Stimulated activated naive CD8-positive, alpha-beta T cell treated with anti-CD3 and anti-CD28 coated beads, Interleukin-15, Interleukin-2, amounts not matched to agents 100 ng/mL and 50 ng/mL, for 24 hours (primary cell): Measurements from ENCODE around the gene RIN1.
"Not testable (repeated sequence)": the region's sequence is repeated elsewhere in the genome, so short reads cannot be mapped to it uniquely, and the experiment has no call there.

Experiments used
- H3K27ac Mint-ChIP-seq: one replicate; pipeline ENCODE4 v1.8.0; 2021; ENCODE audit warnings: mild to moderate bottlenecking, mixed read lengths
- H3K27me3 Mint-ChIP-seq: one replicate; pipeline ENCODE4 v1.8.0; 2021; ENCODE audit warnings: mixed read lengths
- H3K36me3 Mint-ChIP-seq: one replicate; pipeline ENCODE4 v1.8.0; 2021; ENCODE audit warnings: low read depth, mixed read lengths
- H3K4me1 Mint-ChIP-seq: one replicate; pipeline ENCODE4 v1.8.0; 2021; ENCODE audit warnings: low read depth, mixed read lengths
- H3K4me3 Mint-ChIP-seq: one replicate; pipeline ENCODE4 v1.8.0; 2021; ENCODE audit warnings: mild to moderate bottlenecking, mixed read lengths
- H3K9me3 Mint-ChIP-seq: one replicate; pipeline ENCODE4 v1.8.0; 2021; ENCODE audit warnings: mixed read lengths

Gene RIN1

DNA sequence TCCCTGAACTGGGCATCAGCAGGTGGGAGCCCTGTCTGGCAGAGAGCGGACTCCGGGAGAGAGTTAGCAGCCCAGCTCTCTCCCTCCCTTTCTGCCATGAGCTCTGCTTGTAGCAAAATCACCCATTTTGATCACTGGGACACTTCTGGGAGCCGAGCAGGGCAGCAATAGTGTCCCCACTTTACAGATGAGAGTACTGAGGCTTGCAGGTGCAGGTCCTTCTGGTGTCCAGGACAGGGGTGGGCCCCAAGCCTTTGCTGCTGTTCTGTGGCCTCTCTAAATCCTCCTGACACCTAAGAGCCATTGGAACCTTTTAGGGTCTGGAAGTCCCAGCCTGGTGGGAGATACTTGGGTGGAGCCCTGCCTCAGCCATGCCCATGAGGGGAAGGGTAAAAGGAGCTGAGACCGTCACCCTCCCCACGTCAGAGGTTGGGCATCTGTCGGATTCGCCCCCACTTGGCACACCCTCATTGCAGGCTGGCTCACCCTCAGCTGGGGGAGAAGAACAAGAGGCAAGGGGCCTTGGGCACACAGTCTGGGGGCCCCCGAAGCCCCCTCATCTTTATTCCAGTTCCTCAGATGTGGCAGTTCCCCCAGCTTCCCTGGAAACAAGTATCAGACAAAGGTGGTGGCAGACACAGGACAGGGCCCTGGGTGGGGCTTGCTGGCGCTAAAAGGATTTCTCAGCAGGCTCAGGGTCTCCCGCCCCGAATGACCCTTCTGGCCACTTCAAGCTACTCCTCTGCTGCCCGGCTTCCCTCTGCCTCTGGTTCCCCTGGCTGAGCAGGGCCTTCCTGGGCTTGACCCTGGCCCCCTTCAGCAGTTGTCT lies 4.5 kb downstream of the RIN1 start:
- Mint-ChIP-seq H3K27ac (no peak overlapping the region), H3K4me1 (peaks cover 38% of the 10 kb centered on the region), H3K27me3 (no peaks in the 10 kb centered on the region), H3K4me3 (no peak overlapping the region), H3K9me3 (no peaks in the 10 kb centered on the region), H3K36me3 (no peaks in the 10 kb centered on the region)

DNA sequence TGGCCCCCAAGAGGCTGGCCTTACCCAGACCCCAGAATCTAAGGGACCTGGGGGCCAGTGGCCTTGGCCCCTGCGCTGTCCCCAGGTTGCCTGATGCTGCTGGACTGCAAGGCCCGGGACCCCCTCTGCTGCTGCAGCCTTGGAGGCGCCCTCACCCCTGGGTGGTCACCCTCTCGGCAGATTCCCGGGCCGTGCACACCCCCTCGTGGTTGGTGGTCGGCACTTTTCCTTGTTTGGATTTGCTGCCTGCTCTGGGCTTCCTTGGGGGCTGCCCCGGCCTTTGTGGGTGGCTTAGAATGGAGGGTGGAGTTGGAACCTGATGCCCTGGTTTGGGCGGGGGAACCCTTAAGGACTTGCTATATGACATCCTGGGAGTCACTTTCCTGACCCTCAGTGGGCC lies 5.3 kb downstream of the RIN1 start:
- Mint-ChIP-seq H3K4me3 (no peak overlapping the region), H3K9me3 (no peaks in the 10 kb centered on the region), H3K4me1 (peaks cover 39% of the 10 kb centered on the region), H3K27ac (no peak overlapping the region), H3K27me3 (no peaks in the 10 kb centered on the region), H3K36me3 (no peaks in the 10 kb centered on the region)

DNA sequence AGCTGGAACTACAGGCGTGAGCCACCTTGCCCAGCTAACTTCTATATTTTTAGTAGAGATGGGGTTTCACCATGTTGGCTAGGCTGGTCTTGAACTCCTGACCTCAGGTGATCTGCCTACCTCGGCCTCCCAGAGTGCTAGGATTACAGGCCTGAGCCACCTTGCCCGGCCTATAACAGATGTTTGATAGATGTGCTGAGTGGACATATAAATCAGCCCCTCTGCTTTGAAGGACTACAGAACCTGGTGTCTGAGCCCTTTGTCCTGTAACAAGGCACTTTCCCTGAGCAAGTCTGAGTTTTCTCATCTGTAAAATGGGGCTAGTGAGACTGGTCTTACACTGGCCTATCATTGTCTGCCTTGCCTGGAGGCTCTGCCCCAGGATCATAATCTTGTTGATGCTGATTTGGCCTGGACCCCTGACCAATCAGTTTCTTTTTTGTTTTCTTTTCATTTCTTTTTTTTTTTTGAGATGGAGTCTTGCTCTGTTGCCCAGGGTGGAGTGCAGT lies 7.0 kb downstream of the RIN1 start:
- H3K4me1 Mint-ChIP-seq = peaks cover 38% of the 10 kb centered on the region
- no peaks in the 10 kb centered on the region for H3K27me3 Mint-ChIP-seq
- H3K27ac Mint-ChIP-seq = no peak overlapping the region
- no peaks in the 10 kb centered on the region for H3K36me3 Mint-ChIP-seq
- H3K9me3 Mint-ChIP-seq = no peaks in the 10 kb centered on the region
- no peak overlapping the region for H3K4me3 Mint-ChIP-seq

DNA sequence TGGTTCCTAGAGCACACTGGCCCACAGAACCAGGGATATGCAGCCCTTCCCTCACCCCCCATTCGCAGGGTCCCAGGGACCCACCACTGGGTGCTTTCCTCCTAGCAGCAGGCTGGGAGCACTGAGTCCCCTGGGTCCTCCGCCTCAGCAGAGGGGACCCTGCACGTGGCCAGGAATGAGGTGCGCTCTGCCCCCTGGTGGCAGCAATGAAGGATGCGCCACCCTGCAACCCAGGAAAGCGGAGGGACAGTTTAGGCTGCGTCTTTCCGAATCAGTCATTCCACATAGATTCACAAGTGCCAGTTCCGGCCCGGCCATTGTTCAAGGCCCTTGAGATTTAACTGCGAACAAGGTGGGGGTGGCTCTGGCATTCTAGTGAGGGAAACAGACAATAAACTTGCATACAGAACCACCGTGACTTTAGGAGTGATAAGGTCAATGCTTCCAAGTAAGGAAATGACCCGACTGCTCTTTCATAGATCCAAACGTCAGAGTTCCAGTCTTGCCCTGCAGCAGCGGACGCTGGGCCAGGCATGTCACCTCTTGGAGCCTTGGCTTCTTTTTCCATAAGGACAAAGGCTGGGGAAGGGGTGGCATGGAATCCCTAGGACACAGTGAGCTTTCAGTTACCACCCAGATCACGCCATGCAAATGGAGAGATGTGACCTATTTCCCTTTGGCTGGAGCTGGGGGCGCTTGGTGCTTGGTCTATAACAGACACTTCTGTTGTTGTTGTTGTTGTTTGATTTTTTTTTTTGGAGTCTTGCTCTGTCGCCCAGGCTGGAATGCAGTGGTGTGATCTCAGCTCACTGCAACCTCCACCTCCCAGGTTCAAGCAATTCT lies 7.7 kb downstream of the RIN1 start:
- no peaks in the 10 kb centered on the region for H3K27me3 Mint-ChIP-seq
- H3K9me3 Mint-ChIP-seq = no peaks in the 10 kb centered on the region
- peak overlapping the region; percentile 48 for H3K4me3 Mint-ChIP-seq
- no peaks in the 10 kb centered on the region for H3K36me3 Mint-ChIP-seq
- peaks cover 39% of the 10 kb centered on the region for H3K4me1 Mint-ChIP-seq
- H3K27ac Mint-ChIP-seq = peak overlapping the region; percentile 88

DNA sequence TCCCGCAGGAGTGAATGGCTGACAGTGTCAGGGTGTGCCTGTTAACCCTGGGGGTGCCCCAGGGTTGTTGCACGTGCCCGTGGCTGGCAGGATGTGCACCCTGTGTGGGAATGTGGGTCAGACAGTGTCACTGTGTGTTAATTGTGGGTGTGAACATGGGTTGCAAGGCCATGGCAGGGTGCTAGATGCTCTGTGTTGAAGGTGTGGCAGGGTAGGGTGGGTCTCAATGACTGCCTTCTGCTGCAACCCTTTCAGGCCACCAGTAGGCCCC lies 8.3 kb downstream of the RIN1 start:
- no peaks in the 10 kb centered on the region for H3K27me3 Mint-ChIP-seq
- no peaks in the 10 kb centered on the region for H3K9me3 Mint-ChIP-seq
- H3K36me3 Mint-ChIP-seq = no peaks in the 10 kb centered on the region
- peak overlapping the region; percentile 9 for H3K4me3 Mint-ChIP-seq
- H3K4me1 Mint-ChIP-seq = peaks cover 45% of the 10 kb centered on the region
- H3K27ac Mint-ChIP-seq = peak overlapping the region; percentile 88

DNA sequence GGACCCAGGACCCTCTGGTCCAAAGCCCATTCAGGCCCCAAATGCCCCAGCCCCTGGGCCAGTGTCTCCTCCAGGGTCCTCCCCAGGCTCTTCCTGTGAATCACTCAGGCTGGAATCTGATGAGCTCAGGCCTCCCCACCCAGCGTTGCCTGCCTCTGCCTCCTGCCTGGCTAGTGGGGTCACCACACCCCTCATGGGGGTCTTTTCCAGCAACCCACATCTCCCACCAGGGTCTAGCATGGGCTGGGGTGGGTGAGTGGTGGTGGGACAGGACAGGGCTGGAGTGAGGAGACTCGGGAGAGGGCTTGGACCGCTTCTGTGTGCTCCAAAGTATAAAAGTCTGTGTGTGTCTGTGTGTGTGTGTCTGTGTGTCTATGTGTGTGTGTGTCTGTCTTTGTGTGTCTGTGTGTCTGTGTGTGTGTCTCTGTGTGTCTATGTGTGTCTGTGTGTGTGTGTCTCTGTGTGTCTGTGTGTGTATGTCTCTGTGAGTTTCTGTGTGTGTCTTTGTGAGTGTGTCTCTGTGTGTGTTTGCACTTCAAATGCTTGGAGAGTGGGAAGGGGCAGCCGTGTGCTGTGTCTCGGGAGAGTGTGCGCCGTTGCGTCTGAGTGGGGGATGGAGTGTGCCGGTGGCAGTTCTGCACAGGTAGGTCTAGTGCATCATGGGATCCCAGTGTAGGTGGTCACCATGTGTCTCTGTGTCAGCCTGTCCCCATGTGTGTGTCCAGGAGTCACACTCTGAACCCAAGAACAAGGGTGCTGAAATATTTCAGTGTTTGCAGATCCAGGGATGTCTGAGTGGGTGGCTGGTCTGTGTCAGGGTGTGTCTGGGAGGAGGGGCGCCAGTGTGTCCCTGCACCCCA lies 8.8 kb downstream of the RIN1 start:
- H3K36me3 Mint-ChIP-seq = no peaks in the 10 kb centered on the region
- H3K4me1 Mint-ChIP-seq = peaks cover 46% of the 10 kb centered on the region
- peak overlapping the region; percentile 88 for H3K27ac Mint-ChIP-seq
- H3K4me3 Mint-ChIP-seq = peak overlapping the region; percentile 9
- H3K9me3 Mint-ChIP-seq = no peaks in the 10 kb centered on the region
- no peaks in the 10 kb centered on the region for H3K27me3 Mint-ChIP-seq

DNA sequence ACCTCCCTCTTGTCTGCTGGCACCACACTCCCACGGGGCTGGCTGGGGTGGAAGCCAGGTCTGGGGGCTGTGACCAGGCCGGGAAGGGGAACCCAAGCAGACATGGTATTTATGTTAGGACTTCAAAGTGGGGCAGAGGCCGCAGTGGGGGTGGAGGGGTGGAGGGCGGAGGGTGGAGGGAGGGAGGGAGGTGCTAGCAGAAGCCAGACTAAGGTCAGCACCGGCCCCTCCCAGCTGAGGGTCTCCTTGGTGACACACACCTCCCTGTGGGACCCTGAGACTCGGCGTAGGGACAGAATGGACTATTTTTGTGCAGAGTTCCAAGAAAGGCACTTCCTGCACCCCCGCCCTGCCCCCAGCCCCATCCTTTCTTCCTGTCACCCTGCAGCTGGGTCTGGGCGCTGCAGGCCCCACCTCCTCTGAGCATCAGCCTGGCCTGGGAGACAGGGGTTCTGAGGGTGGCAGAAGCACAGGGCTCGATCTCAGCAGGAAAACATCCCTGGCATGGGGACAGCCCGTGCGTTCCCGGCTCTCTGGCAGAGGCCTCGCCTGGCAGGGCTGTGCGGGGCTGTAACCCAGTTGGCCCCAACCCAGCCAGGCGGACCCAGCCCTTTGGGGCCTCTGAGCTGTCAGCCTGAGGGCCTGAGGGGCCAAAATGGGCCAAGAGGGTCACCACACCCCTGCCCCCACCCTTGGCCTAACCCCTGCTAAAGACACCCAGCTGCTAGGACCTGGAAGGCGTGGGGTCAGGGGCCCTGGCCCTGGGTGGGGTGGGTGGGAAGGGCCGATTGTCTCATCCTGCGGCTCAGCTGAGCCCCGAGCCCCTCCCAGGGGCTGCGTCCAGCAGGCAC lies 9.7 kb downstream of the RIN1 start:
- Mint-ChIP-seq H3K27me3 (no peaks in the 10 kb centered on the region), H3K36me3 (no peaks in the 10 kb centered on the region), H3K9me3 (no peaks in the 10 kb centered on the region), H3K4me3 (no peak overlapping the region), H3K4me1 (peaks cover 46% of the 10 kb centered on the region), H3K27ac (peak overlapping the region; percentile 13)

DNA sequence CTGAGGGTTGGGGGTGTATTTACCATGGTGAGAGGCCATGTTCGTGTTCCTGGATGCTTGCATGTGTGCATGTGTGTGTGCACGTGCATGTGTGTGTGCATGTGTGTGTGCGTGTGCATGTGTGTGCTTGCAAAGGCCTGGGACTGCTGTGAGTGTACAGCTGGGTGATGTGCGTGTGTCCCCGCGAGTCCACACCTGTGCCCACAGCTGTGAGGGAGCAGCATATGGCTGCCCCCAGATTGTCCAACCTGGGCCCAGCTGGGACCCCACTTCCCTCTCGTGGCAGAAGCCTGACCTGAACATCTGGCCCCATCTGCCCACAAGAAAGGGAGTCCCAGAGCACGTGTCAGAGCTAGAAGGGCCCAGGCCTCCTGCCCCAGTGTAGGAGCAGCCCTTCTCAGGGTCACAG lies 11.0 kb downstream of the RIN1 start:
- H3K27ac Mint-ChIP-seq = no peak overlapping the region
- no peaks in the 10 kb centered on the region for H3K27me3 Mint-ChIP-seq
- no peaks in the 10 kb centered on the region for H3K36me3 Mint-ChIP-seq
- H3K4me3 Mint-ChIP-seq = no peak overlapping the region
- peaks cover 46% of the 10 kb centered on the region for H3K4me1 Mint-ChIP-seq
- H3K9me3 Mint-ChIP-seq = no peaks in the 10 kb centered on the region

DNA sequence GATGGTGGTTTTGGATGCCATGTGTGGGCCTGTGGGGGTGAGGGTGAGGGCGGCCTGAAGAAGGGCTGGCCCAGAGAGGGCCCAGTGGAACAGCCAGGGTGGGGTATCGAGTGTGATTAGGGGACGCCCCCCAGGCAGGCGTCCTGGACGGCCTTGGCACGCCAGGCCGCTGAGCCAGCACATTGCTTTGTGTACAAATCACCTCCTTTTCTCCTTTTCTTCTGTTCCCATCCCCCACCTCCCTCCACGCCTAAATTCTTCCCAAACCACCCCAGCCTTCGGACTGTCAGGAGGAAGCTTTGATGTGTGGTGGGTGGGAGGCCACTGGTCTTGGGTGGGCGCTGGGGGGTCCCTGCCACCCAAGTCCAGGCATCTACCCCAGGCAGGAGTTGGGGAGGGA lies 11.6 kb downstream of the RIN1 start:
- Mint-ChIP-seq H3K4me1 (peaks cover 50% of the 10 kb centered on the region), H3K4me3 (no peak overlapping the region), H3K27ac (no peak overlapping the region), H3K9me3 (no peaks in the 10 kb centered on the region), H3K27me3 (no peaks in the 10 kb centered on the region), H3K36me3 (no peaks in the 10 kb centered on the region)

DNA sequence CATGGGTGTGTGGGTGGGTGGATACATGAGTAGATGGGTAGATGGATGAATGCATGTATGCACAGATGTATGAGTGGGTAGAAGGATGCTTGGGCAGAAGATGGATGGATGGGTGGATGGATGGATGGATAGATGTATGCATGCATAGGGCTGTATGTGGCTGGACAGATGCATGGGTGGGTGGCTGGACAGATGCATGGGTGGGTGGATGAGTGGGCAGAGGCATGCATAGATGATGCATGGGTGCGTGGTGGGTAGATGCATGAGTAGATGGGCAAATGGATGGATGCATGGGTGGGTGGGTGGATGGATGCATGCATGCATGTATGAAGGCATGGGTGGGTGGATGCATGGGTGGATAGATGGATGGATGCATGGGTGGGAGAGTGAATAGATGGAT lies 12.6 kb downstream of the RIN1 start:
- H3K27ac Mint-ChIP-seq = no peak overlapping the region
- H3K27me3 Mint-ChIP-seq = no peaks in the 10 kb centered on the region
- H3K4me3 Mint-ChIP-seq = no peak overlapping the region
- H3K36me3 Mint-ChIP-seq = no peaks in the 10 kb centered on the region
- peaks cover 50% of the 10 kb centered on the region for H3K4me1 Mint-ChIP-seq
- no peaks in the 10 kb centered on the region for H3K9me3 Mint-ChIP-seq

DNA sequence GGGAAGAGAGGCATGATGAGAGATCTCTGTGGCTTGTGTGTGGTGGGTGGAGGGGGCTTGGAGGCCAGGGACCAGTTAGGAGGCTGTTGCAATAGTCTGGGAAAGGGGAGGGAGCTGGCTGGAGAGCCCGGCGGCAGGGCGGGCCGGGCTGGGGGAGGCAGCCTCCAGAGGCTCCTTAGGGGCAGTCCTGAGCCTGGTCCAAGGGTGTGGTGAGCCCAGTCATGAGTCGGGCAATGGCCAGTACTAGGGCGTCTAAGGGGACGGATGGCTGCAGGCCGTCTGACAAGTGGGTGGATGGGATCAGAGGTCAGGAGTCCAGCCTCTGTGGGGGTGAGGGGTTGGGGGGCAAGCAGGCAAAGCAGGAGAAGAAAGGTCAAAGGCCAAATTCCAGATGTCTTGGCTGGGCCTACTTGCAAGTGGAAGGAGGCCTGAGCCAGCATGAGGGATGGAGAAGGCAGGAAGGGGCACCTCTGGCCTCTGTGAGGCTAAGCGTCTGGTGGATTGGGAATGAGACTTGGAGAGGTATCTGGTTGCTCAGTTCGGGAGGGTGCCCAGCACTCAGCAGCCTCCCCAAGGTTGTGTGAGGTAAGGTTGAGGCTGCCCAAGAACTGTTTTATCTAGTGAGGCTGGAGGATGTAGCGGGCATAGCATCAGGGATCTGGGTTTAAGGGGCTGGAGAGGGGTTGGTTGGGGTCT lies 13.4 kb downstream of the RIN1 start:
- H3K27ac Mint-ChIP-seq = no peak overlapping the region
- H3K4me1 Mint-ChIP-seq = peaks cover 50% of the 10 kb centered on the region
- no peak overlapping the region for H3K4me3 Mint-ChIP-seq
- H3K27me3 Mint-ChIP-seq = no peaks in the 10 kb centered on the region
- no peaks in the 10 kb centered on the region for H3K36me3 Mint-ChIP-seq
- no peaks in the 10 kb centered on the region for H3K9me3 Mint-ChIP-seq

DNA sequence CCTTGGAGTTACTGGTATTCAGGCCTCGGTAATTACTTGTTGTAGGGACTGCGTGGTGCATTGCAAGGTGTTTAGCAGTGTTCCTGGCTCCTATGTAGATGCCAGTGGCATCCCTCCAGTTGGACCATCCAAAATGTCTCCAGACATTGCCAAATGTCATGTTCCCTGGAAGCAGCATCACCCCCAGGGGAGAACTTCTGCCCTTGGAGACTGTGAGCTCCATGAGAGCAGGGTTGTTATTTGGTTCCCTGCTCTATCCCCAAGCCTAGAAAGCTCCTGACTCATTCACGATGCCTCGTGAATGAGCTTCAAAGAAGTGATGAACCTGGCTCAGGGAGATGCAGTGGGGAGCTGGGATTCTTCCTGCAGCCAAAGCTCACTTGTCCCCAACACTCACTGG lies 14.6 kb downstream of the RIN1 start:
- no peaks in the 10 kb centered on the region for H3K27me3 Mint-ChIP-seq
- peaks cover 48% of the 10 kb centered on the region for H3K4me1 Mint-ChIP-seq
- no peaks in the 10 kb centered on the region for H3K9me3 Mint-ChIP-seq
- no peaks in the 10 kb centered on the region for H3K36me3 Mint-ChIP-seq
- no peak overlapping the region for H3K4me3 Mint-ChIP-seq
- no peak overlapping the region for H3K27ac Mint-ChIP-seq

DNA sequence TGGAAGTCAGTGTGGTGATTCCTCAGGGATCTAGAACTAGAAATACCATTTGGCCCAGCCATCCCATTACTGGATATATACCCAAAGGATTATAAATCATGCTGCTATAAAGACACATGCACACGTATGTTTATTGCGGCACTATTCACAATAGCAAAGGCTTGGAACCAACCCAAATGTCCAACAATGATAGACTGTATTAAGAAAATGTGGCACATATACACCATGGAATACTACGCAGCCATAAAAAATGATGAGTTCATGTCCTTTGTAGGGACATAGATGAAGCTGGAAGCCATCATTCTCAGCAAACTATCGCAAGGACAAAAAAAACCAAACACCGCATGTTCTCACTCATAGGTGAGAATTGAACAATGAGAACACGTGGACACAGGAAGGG lies 15.5 kb downstream of the RIN1 start:
- H3K9me3 Mint-ChIP-seq, H3K27me3 Mint-ChIP-seq, H3K4me3 Mint-ChIP-seq, H3K27ac Mint-ChIP-seq, H3K36me3 Mint-ChIP-seq: not testable (repeated sequence)
- H3K4me1 Mint-ChIP-seq = peaks cover 46% of the 10 kb centered on the region

DNA sequence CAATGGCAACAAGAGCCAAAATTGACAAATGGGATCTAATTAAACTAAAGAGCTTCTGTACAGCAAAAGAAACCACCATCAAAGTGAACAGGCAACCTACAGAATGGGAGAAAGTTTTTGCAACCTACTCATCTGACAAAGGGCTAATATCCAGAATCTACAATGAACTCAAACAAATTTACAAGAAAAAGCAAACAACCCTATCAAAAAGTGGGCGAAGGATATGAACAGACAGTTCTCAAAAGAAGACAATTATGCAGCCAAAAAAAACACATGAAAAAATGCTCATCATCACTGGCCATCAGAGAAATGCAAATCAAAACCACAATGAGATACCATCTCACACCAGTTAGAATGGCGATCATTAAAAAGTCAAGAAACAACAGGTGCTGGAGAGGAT lies 15.9 kb downstream of the RIN1 start:
- H3K9me3 Mint-ChIP-seq, H3K36me3 Mint-ChIP-seq, H3K4me3 Mint-ChIP-seq, H3K27ac Mint-ChIP-seq, H3K27me3 Mint-ChIP-seq: not testable (repeated sequence)
- H3K4me1 Mint-ChIP-seq = peaks cover 47% of the 10 kb centered on the region
